22Rv1 (cell line): ENCODE measurements around the gene MPC1L.

Experiments used
- H3K27ac ChIP-seq: fragments of 450-650 bp; 2 replicates; pipeline ENCODE4 v1.5.1; 2017
- CTCF ChIP-seq: fragments of 450-650 bp; IDR thresholded peaks from 2 replicates; pipeline ENCODE4 v1.5.1; 2017; ENCODE audit warnings: mild to moderate bottlenecking
- ZFX ChIP-seq: fragments of 450-650 bp; IDR thresholded peaks from 2 replicates; pipeline ENCODE4 v1.6.1; 2017; ENCODE audit warnings: antibody characterized with exemption, borderline replicate concordance

Gene MPC1L

GRCh38 chrX:40615976-40616375 lies 7.3 kb upstream of the MPC1L start:
- TF ChIP-seq ZFX, result no peak
- no peak for TF ChIP-seq CTCF

GRCh38 chrX:40617566-40617965 lies 5.7 kb upstream of the MPC1L start:
- no peak for TF ChIP-seq ZFX
- TF ChIP-seq CTCF, result no peak
- H3K27ac ChIP-seq, result no peak overlapping the region

More at GRCh38 chrX:40615976-40616375, 7.3 kb upstream of the MPC1L start:
- H3K27ac ChIP-seq, result no peak overlapping the region

- H3K27ac ChIP-seq, result no peak overlapping the region
- TF ChIP-seq ZFX (no peak), CTCF (no peak)
Measured at GRCh38 chrX:40622479-40623138, 619 bp upstream of the MPC1L start.

- no peak overlapping the region for H3K27ac ChIP-seq
- TF ChIP-seq ZFX, result no peak
- no peak for TF ChIP-seq CTCF
Measured at GRCh38 chrX:40623665-40624064, 437 bp downstream of the MPC1L start.

GRCh38 chrX:40625294-40625693 lies 2.1 kb downstream of the MPC1L start:
- H3K27ac ChIP-seq, result no peak overlapping the region
- TF ChIP-seq CTCF, result no peak
- TF ChIP-seq ZFX, result no peak

- H3K27ac ChIP-seq, result no peak overlapping the region
- no peak for TF ChIP-seq ZFX
- no peak for TF ChIP-seq CTCF
Measured at GRCh38 chrX:40628506-40628905, 5.3 kb downstream of the MPC1L start.

GRCh38 chrX:40632199-40632598 lies 9.0 kb downstream of the MPC1L start:
- TF ChIP-seq ZFX (no peak), CTCF (no peak)
- no peak overlapping the region for H3K27ac ChIP-seq
